HCT116 (cell line): ENCODE results near the gene NRCAM. TPM values are rescaled to one million over a fixed set of nuclear protein-coding genes. Genes with fewer than 3 reads are reported as not detected.

ENCODE experiments used
- ATAC-seq: fragments of 200-7000 bp; cut with Tn5 transposase; 2 replicates; pipeline ENCODE4 v1.9.1; 2020; ENCODE audit warnings: mild to moderate bottlenecking, moderate library complexity
- BruUV-seq: library from RNA; stranded (reverse); fragments of 400-500 nt; replicated peaks from 2 replicates; lab custom pipeline; 2021; lab: Mats Ljungman, UMichigan
- CTCF ChIA-PET: fragments of 300-600 bp; sonication (Branson Sonifier 250); formaldehyde crosslinking; loops from one replicate; lab custom pipeline; 2021; ENCODE audit warnings: antibody characterized with exemption; lab: Charles Lee
- POLR2A ChIA-PET: fragments of 300-600, 350-600 bp; sonication (Branson Sonifier 250); formaldehyde crosslinking; loops from one replicate; lab custom pipeline; 2021; ENCODE audit warnings: antibody characterized with exemption; lab: Charles Lee
- RAD21 ChIA-PET, 2 experiments: fragments of 300-600 bp; sonication (Branson Sonifier 250); formaldehyde crosslinking; loops; one replicate each; lab custom pipeline; 2023; ENCODE audit warnings: low total read pairs in 2 of 2; ENCODE audit not compliant: uncharacterized antibody in 2 of 2, unreplicated experiment in 2 of 2, low non-redundant PET in 1 of 2; lab: Charles Lee
- DNase-seq: peaks from one replicate; pipeline ENCODE4 v3.0.0-alpha.2; 2010; ENCODE audit warnings: low read depth, low spot score
- H2AFZ ChIP-seq: fragments of 200-600 bp; shearing (Covaris generic), sonication (generic); 2 replicates; pipeline ENCODE4 v1.6.1; 2017; ENCODE audit warnings: low read depth, mixed run types, mixed read lengths, antibody characterized with exemption, low read length; ENCODE audit not compliant: poor library complexity, severe bottlenecking
- H3K27ac ChIP-seq: 2 replicates; pipeline ENCODE4 v1.5.1; 2012; ENCODE audit warnings: low read depth, low read length
- H3K27me3 ChIP-seq: fragments of 200-600 bp; sonication (generic); 2 replicates; pipeline ENCODE4 v1.6.1; 2016; ENCODE audit warnings: mixed run types, low read length, mixed read lengths; ENCODE audit not compliant: insufficient read depth
- H3K36me3 ChIP-seq, 2 experiments: fragments of 200-500 bp in 1 of 2; fragments of 200-600 bp in 1 of 2; sonication (Bioruptor generic) in 1 of 2; sonication (generic) in 1 of 2; 2 replicates each; pipeline versions ENCODE4 v1.5.1 to v1.6.1; 2014 to 2016; ENCODE audit warnings: low read length in 2 of 2, inconsistent platforms in 1 of 2, mixed read lengths in 1 of 2, mixed run types in 1 of 2; ENCODE audit not compliant: insufficient read depth in 2 of 2, control insufficient read depth in 1 of 2
- H3K4me1 ChIP-seq, 2 experiments: fragments of 200-600 bp in 1 of 2; sonication (generic) in 1 of 2; 2 replicates each; pipeline versions ENCODE4 v1.5.1 to v1.6.1; 2012 to 2017; ENCODE audit warnings: low read length in 2 of 2, inconsistent platforms in 1 of 2, mild to moderate bottlenecking in 1 of 2, mixed read lengths in 1 of 2, mixed run types in 1 of 2, moderate library complexity in 1 of 2; ENCODE audit not compliant: insufficient read depth in 2 of 2, control insufficient read depth in 1 of 2
- H3K4me2 ChIP-seq: fragments of 200-600 bp; sonication (generic); 2 replicates; pipeline ENCODE4 v1.6.1; 2017; ENCODE audit warnings: mixed run types, low read length, mixed read lengths
- H3K4me3 ChIP-seq, 2 experiments: fragments of 200-600 bp in 1 of 2; sonication (generic) in 1 of 2; replicated peaks in 1 of 2; 2 replicates each; pipeline ENCODE4 v1.5.1; 2011 to 2016; ENCODE audit warnings: low read length in 2 of 2, control low read depth in 1 of 2, low read depth in 1 of 2, mild to moderate bottlenecking in 1 of 2, mixed read lengths in 1 of 2, mixed run types in 1 of 2
- H3K79me2 ChIP-seq: fragments of 200-600 bp; sonication (generic); 2 replicates; pipeline ENCODE4 v1.6.1; 2017; ENCODE audit warnings: mild to moderate bottlenecking, mixed run types, low read length, moderate library complexity, mixed read lengths; ENCODE audit not compliant: insufficient read depth
- H3K9ac ChIP-seq: fragments of 200-600 bp; sonication (generic); 2 replicates; pipeline ENCODE4 v1.6.1; 2016; ENCODE audit warnings: low read length, mixed read lengths
- H3K9me2 ChIP-seq: fragments of 200-600 bp; sonication (generic), shearing (Covaris generic); 2 replicates; pipeline ENCODE4 v1.6.1; 2017; ENCODE audit warnings: mixed run types, mild to moderate bottlenecking, moderate library complexity; ENCODE audit not compliant: insufficient read depth
- H3K9me3 ChIP-seq, 2 experiments: fragments of 200-500 bp in 1 of 2; fragments of 200-600 bp in 1 of 2; sonication (Bioruptor generic) in 1 of 2; sonication (generic) in 1 of 2; 2 replicates each; pipeline ENCODE4 v1.6.1; 2014 to 2017; ENCODE audit warnings: low read length in 2 of 2, mixed read lengths in 2 of 2, inconsistent platforms in 1 of 2, low read depth in 1 of 2, mild to moderate bottlenecking in 1 of 2, mixed run types in 1 of 2, moderate library complexity in 1 of 2; ENCODE audit not compliant: control insufficient read depth in 1 of 2, insufficient read depth in 1 of 2
- H4K20me1 ChIP-seq: fragments of 200-600 bp; sonication (generic), shearing (Covaris generic); 2 replicates; pipeline ENCODE4 v1.6.1; 2017; ENCODE audit warnings: mixed run types, mild to moderate bottlenecking, moderate library complexity; ENCODE audit not compliant: insufficient read depth
- CEBPB ChIP-seq: IDR thresholded peaks from 2 replicates; pipeline ENCODE4 v1.6.1; 2012; ENCODE audit warnings: low read depth
- EGR1 ChIP-seq: IDR thresholded peaks from 2 replicates; pipeline ENCODE4 v1.6.1; 2012; ENCODE audit warnings: low read depth
- ELF1 ChIP-seq: IDR thresholded peaks from 2 replicates; pipeline ENCODE4 v1.6.1; 2012; ENCODE audit warnings: low read depth, borderline replicate concordance
- EZH2 ChIP-seq: fragments of 200-600 bp; sonication (generic); IDR thresholded peaks from 2 replicates; pipeline ENCODE4 v1.6.1; 2017; ENCODE audit warnings: antibody characterized with exemption, mixed run types
- FOSL1 ChIP-seq: IDR thresholded peaks from 2 replicates; pipeline ENCODE4 v1.6.1; 2012; ENCODE audit warnings: low read depth
- JUND ChIP-seq: IDR thresholded peaks from 2 replicates; pipeline ENCODE4 v1.6.1; 2012
- POLR2A ChIP-seq: IDR thresholded peaks from 2 replicates; pipeline ENCODE4 v1.7.0; 2011; ENCODE audit warnings: borderline replicate concordance; ENCODE audit not compliant: insufficient read depth, insufficient read length; ENCODE audit errors: extremely low read depth
- POLR2AphosphoS5 ChIP-seq: IDR thresholded peaks from 2 replicates; pipeline ENCODE4 v1.6.1; 2011; ENCODE audit warnings: mild to moderate bottlenecking, low read depth, low read length, moderate library complexity
- RAD21 ChIP-seq: IDR thresholded peaks from 2 replicates; pipeline ENCODE4 v1.6.1; 2012; ENCODE audit warnings: low read depth, mild to moderate bottlenecking
- SIN3A ChIP-seq: IDR thresholded peaks from 2 replicates; pipeline ENCODE4 v1.6.1; 2012; ENCODE audit warnings: low read depth
- SP1 ChIP-seq: IDR thresholded peaks from 2 replicates; pipeline ENCODE4 v1.6.1; 2012; ENCODE audit warnings: low read depth
- TCF7L2 ChIP-seq: IDR thresholded peaks from 2 replicates; pipeline ENCODE4 v1.7.0; 2011; ENCODE audit warnings: borderline replicate concordance, inconsistent platforms; ENCODE audit not compliant: insufficient read depth, insufficient read length; ENCODE audit errors: extremely low read depth
- ZNF274 ChIP-seq: fragments of 200-500 bp; sonication (Bioruptor generic); IDR thresholded peaks from 2 replicates; pipeline ENCODE4 v1.6.1; 2014; ENCODE audit warnings: mild to moderate bottlenecking, low read depth, low read length, inconsistent platforms
- intact Hi-C: fragments of 100-400 bp; cut with micrococcal nuclease; formaldehyde crosslinking; loops from 2 replicates; pipeline ENCODE4 v1.10.0; 2022
- total RNA-seq: library from RNA; stranded (reverse); gene quantifications from one replicate; pipeline ENCODE4 v1.2.1, GENCODE V29; 2021; ENCODE audit not compliant: unreplicated experiment
- TF ChIP-seq, protein P1 (sequence below): IDR thresholded peaks from 2 replicates; pipeline ENCODE4 v1.6.1; 2012
- TF ChIP-seq, protein P2 (sequence below): IDR thresholded peaks from 2 replicates; pipeline ENCODE4 v1.6.1; 2012

The NRCAM gene
- total RNA-seq, 1 experiment from 2014 or later = 0.15 TPM

DNA sequence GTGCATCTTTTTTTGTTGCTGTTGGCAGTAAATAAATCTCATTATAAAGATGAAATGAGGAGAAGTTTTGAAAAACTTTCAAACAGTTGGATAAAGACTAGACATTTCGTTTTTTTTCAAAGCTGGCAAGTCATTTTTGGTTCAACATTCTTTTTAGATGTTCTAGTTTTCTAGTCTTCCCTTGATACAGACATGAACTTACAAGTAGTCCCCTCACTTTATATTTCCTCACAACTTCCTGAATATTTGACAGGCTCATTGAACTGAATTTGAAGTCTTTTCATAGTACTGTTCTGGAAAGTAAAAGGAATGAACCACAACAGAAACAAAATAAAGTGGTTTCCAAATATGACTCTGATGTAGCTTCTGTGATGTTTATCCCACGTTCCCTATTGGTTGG is 134.2 kb downstream of the NRCAM start (continued):
- TF ChIP-seq, protein P1, sequence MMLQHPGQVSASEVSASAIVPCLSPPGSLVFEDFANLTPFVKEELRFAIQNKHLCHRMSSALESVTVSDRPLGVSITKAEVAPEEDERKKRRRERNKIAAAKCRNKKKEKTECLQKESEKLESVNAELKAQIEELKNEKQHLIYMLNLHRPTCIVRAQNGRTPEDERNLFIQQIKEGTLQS = no peak
- TF ChIP-seq, protein P2, sequence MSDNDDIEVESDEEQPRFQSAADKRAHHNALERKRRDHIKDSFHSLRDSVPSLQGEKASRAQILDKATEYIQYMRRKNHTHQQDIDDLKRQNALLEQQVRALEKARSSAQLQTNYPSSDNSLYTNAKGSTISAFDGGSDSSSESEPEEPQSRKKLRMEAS = no peak
- TF ChIP-seq SP1 (no peak), ELF1 (no peak), CEBPB (no peak), TCF7L2 (no peak), ZNF274 (no peak)

DNA sequence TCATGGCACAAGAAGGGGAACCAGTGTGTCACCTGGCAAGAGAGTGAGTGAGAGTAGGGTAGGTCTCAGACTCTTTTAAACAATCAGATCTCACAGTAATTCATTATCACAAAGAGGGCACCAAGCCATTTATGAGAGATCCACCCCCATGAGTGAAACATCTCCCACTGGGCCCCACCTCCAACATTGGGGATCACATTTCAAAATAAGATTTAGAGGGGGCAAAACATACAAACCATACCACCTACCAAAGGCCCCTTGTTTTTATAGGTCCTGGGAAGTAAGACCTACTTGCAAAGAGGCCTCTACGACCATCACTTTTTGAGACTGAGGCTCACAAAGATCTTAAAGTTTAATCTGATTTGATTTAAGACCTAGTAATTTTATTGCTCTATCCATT is 134.9 kb downstream of the NRCAM start:
- H3K79me2 ChIP-seq = no peaks in the 10 kb centered on the region
- no peak overlapping the region for H3K27ac ChIP-seq
- intact Hi-C loops = no loop called here
- H3K9ac ChIP-seq = no peak overlapping the region
- CTCF ChIA-PET = no interaction called here
- POLR2A ChIA-PET = no interaction called here
- RAD21 ChIA-PET = no interaction called here
- H3K27me3 ChIP-seq = no peaks in the 10 kb centered on the region
- ATAC-seq (no peak), DNase-seq (no peak)
- H3K4me1 ChIP-seq = no peaks in the 10 kb centered on the region
- H3K4me3 ChIP-seq = no peak overlapping the region
- TF ChIP-seq ZNF274 (no peak), POLR2AphosphoS5 (no peak)
- no peaks in the 10 kb centered on the region for H3K36me3 ChIP-seq
- no peaks in the 10 kb centered on the region for H3K9me2 ChIP-seq
- no peak overlapping the region for H3K4me2 ChIP-seq
- H4K20me1 ChIP-seq = no peaks in the 10 kb centered on the region
- BruUV-seq = no TSS peak
- H3K9me3 ChIP-seq = no peaks in the 10 kb centered on the region
- H2AFZ ChIP-seq = no peak overlapping the region

DNA sequence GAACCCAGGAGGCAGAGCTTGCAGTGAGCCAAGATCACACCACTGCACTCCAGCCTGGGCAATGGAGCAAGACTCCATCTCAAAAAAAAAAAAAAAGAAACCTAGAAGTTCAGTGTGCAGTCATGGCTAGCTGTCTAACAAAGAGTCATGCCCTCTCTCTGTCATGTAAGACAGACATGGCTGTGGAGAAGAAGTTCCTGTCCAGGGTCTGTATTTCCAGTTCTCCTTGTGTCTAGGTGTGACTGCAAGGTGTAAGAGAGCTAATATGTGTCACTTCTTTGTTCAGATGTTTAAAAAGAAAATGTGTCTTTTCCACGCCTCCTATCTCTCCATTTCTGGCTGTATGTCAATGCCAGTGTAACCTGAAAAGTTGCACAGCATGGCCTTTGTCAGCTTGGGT is 139.5 kb downstream of the NRCAM start:
- H3K9me3 ChIP-seq = no peaks in the 10 kb centered on the region
- H3K79me2 ChIP-seq = no peaks in the 10 kb centered on the region
- H3K4me1 ChIP-seq = no peaks in the 10 kb centered on the region
- no peaks in the 10 kb centered on the region for H3K36me3 ChIP-seq
- H2AFZ ChIP-seq = no peak overlapping the region
- no peak overlapping the region for H3K4me3 ChIP-seq
- H3K27ac ChIP-seq = no peak overlapping the region
- no peaks in the 10 kb centered on the region for H3K9me2 ChIP-seq
- ChIA-PET CTCF (no interaction called here), POLR2A (no interaction called here), RAD21 (no interaction called here)
- intact Hi-C loops = no loop called here
- H4K20me1 ChIP-seq = no peaks in the 10 kb centered on the region
- ATAC-seq = no peak
- no TSS peak for BruUV-seq
- H3K27me3 ChIP-seq = no peaks in the 10 kb centered on the region
- H3K4me2 ChIP-seq = no peak overlapping the region
- H3K9ac ChIP-seq = no peak overlapping the region
- TF ChIP-seq POLR2AphosphoS5 (no peak), EZH2 (no peak), ZNF274 (no peak), JUND (no peak), RAD21 (no peak), SP1 (no peak), EGR1 (no peak), POLR2A (no peak), CEBPB (no peak), FOSL1 (no peak), SIN3A (no peak)
- TF ChIP-seq, protein P2 = no peak
- DNase-seq = no peak
